HG03045 (cell line): ENCODE data around the gene C2orf81.
"Not testable (repeated sequence)": the region's sequence is repeated elsewhere in the genome, so short reads cannot be mapped to it uniquely, and the experiment has no call there.

Source experiments
- ATAC-seq: cut with Tn5 transposase; IDR thresholded peaks from one replicate; pipeline ENCODE4 v1.9.1; 2021; ENCODE audit warnings: mild to moderate bottlenecking, moderate library complexity; ENCODE audit not compliant: unreplicated experiment

Gene C2orf81

DNA sequence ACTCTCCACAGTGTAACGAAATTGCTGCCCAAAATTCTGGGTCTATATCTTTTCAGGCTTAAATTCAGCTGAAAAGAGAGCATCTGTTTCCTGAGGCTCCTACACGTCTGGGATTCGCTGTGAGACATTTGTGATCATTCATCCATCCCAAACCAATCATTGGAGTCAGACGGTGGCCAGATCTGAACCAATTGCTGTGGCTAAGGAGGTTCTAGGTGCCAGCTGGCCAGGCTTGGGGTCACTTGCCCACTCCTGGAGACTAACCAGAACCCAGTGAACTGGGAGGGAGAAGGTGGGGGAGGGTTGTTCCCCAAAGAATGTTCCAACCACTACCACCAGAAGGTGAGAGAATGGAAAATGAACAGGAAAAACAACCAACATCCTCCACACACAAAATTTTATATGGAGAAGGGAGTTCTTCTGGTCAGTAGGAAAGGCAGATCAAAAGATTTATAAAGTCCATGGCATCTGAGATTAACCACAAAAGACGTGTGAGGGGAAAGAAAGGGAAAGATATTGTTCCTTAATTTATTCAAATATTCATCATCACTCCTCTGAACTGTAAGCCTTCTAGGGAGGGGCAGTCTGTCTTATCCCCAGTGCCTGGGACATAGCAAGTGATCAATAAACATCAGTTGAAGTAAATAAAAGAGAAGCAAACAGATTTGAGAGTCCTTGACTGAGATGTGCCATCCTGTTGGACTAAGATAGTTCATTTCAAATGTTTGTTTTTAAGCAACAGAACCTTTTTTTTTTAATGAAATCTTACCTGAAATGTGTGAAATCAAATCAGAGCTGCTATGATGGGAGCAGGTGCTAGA, 23.3 kb upstream of the C2orf81 start:
- ATAC-seq, result no peak

DNA sequence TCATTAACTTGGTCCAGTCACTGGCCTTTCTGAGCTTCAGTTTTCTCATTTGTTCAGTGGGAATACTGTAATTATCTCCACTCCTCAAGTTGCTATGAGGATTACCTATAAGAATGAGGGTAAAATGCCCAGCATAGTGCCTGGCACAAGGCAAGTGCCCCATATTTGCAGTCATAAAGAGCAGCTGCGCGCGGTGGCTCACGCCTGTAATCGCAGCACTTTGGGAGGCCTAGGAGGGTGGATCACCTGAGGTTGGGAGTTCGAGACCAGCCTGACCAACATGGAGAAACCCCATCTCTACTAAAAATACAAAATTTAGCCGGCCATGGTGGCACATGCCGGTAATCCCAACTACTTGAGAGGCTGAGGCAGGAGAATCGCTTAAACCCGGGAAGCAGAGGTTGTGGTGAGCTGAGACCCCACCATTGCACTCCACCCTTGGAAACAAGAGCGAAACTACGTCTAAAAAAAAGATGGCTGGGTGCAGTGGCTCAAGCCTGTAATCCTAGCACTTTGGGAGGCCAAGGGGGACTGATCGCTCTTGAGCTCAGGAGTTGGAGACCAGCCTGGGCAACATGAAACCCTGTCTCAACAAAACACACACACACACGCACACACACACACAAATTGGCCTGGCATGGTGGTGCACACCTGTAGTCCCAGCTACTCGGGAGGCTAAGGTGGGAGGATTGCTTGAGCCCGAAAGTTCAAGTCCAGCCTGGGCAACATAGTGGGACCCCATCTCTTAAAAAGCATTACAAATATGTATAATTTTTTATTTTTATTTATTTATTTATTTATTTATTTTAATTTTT, 21.3 kb upstream of the C2orf81 start:
- not testable (repeated sequence) for ATAC-seq

DNA sequence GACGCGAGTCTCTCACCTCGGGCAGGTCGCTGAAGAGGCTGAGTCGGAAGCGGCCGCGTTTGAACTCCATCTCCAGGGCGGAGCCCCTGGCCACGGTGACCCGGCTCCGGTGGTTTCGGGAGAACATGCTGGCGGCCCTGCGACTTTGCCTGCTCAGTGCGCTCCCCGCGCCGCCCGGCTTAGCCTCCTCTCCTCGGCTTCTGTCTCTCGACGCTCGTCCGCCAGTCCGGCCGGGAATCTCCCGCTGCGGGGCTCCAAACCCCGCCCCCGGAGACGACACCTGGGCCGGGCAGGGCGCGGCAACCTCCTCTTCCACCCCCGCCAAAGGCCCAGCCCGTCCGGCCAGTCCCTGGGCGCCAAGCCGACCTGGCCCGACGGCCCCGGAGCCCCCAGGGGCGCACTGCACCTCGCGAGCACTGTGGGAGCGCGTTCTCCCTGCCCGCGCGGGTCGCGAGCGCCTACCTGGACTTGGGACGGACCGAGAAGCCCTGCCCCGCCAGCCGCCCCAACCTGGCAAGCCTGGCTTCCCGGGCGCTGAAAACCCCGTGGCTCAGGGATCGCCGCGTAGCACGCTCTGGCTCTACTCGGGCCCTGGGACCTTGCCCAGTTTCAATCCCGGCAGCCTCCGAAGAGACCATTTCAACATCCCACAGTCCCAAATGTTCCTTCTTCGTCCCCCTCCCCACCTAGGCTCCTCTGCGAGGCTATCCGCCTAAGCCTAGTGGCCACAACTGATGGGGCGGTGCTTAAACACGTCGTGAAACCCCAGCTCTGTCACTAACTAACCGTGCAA, 20.5 kb upstream of the C2orf81 start, which contains the start of gene RTKN:
Gene RTKN (minus strand): TSS at position 248 of the 793 bp plus-strand sequence. CDS start 121 bp downstream, at position 127.
- peak; percentile 35 for ATAC-seq

DNA sequence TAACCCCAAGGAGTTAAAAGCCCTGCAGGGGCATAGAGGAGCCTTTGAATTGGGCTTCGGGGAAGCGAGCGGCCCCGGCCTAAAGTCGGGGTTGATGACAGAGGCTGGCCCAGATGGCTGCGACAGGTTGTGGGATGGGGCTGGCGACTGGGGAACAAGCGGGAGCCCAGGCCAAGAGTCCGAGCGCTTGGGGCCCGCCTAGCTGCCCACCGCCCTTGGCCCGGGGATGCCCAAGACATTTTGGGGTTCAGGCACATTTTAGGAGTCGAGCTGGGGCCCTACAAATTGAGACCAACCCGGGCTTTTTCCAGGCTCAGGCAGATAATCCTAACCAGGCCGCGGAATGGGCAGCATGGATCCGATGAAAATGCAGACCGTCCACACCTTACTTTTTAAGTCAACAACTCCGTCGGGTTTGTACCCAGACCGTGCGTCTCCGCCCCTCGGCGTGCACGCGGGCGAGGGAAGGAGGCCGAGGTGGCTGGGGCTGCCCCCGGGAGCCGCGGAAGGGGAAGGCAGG, 19.8 kb upstream of the C2orf81 start:
- ATAC-seq, result no peak

DNA sequence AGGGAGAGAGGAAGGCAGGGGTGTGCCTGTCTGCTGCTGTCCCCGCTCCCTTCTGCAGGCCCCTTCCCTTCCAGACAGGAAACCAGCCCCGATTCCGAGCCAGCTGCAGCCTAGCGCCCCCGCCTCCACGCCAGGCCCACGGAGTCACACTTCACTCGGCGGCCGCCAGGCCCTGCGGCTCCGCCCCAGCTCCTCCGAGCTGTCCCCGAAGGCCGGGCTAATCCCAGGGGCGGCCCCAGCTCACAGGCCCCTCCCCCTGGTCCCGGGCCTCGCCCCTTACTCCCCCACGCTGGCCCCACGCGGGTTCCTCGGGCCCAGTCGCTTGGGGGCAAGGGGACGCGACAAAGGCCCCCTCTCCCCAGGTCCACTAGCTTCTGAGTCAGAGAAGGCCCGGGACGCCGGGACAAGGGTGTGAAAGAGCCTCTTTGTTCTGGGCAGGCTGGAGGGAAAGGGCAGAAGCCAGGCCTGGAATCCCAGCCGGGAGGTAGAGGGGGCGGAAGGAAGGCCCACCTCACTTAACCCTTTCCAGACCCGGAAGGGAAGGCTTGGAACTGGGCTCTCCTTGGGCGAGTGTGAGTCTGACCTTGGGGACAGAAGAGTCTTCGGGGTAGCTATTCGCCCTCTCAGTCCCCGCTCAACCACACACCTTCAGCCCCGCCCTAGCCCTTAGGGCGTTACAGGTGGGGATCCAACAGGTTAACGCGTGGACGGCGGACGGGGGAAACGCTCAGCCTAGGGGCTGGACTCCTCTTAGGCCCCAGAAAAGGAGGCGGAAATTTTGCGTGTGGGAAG, 19.2 kb upstream of the C2orf81 start:
- ATAC-seq, result peak; percentile 88

DNA sequence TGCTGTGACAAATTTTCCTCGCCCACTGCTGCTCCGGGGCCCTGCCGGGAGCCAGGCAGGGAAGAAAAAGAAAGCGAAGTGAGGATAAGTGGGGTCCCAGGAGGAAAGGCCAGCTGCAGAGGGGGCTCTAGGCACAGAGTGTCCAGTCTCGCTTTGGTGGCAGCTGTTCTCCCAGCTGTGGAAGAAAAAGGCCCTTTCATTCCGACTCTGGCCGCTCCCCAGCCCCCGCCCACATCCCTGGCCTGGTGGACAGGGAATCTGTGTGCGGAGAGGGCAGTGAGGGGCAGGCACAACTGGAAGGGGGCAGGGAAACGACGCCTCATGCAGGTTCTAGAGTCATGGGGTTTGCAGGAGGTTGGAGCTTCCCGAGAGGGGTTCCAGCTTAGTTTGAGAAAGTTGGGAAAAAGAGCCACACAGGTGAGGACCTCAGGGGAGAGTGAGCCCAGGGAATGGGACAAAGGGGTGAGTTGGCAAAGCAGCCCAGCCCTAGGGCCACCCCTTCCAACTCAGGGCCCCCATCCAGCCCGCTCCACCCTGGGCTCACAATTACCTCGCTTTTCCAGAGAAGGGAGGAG, 18.5 kb upstream of the C2orf81 start:
- ATAC-seq, result no peak

DNA sequence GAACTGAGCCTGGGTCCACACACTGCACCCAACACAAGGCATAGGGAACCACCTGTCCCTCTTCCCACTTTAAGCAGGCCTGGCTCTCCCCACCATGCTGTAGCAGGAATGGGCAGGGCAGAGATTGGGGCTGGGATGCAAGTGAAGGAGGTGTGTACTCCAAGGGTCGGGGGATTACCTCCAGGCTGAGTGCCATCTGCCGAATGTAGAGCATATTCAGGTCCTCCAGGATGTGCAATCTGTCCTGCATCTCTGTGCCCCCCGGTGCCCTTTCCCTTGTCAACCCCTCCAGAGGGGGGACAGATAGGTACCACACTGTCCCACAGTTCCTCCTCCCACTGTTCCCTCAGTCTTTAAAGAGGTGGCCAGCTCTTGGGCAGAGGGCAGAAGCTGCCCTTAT, 18.0 kb upstream of the C2orf81 start:
- no peak for ATAC-seq

DNA sequence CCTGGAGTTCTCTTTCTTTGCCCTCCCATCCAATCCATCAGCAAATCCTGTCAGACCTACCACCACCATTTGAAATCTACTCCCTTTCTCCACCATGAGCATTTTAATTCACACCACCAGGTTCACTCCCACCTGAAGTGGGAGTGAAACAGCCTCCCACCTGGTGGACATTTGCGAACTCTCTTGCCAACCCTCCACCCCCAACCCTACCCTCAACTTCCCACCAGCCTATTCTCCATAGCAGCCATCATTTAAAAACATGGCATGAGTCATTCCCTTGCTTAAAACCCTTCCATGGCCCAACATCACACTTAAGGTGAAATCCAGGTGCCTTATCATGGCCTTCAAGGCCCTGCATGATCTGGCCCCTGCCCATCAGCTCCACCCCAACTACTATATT, 16.8 kb upstream of the C2orf81 start:
- ATAC-seq, result no peak

DNA sequence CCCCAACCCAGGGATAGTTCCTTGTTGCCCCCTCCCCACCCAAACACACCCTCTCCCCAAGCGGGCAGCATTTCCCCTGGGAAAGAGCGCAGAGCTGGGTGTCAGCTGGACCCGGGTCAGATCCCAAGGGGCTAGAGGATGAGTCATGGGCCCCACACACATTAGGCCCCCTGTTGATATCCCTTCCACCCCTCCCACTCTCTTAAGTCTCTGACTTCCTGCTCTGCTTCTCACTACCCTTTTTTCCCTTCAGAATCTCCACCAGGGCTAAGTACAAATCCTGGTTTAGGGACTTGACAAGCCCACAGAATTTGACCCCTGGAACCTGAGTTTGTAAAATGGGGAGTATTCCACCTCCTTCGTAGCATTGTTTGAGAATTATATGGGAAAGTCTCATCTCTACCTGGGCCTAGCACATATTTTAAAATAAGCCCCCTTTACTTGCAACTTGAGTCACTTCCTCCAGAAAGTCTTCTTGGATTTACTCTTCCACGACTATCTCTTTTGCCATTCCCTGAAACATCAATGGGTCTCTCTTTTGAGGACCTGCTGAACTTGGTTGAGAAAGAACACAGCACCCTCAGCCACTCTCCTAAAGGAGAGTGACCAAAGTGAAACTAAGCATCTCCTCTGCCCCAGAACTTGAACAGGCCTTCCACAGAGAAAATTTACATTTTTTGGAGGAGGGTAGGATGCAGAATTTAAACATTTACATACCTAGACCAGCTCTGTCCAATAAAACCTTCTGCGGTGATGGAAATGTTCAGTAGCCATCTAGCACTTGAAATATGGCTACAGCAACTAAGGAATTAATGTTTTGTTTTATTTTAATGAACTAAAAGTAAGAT, 15.7 kb upstream of the C2orf81 start:
- no peak for ATAC-seq

DNA sequence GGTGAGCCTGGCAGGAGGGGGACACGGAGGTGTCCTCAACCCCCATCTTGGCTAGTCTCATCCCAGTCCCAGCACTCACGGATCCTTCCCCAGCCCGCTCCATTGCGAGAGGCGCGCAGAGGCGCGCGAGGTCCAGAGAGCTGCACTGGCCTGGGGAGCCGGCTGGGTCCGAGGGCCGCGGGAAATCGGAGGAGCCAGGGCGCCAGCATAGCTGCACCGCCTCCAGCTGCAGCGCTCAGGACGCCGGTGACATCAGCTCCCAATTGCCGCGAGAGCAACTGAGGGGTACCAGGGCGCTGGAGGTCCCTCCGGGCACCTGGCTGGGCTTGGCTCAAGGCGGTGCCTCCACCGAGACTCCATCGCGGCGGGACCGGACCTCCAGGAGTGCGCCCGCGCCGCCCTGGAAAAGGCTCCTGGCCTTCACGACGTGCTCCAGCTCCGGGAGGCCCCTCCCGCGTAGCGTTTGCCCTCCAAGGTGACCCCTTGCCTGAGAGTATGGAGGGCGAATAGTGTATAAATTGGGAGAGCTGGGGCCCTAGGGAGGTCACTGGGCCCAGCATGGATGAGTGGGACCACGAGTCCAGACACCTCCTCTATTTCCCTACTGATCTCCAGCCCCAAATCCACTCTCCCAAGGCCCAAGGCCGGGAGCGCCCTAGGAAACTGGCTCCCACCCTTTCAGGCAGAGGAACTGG, 14.8 kb upstream of the C2orf81 start:
- ATAC-seq, result no peak

DNA sequence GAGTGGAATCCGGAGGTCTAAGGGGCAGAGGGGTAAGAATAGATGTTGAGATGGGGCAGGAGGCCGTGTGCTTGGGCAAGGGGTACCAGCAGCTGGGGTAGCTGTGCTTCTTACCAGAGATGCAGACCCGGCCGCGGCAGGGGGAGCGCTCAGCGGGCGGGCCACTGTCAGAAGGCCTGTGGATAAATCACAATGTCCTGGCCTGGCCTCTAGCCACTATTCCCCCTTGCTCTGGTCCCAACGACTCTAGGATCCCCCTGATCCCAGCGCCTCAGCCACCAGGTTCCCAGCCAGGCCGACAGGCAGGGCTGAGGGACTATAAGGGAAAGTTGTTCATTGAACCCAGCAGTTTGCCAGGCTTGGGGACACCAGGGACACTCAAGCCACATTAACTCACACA, 9.1 kb upstream of the C2orf81 start:
- ATAC-seq, result no peak

DNA sequence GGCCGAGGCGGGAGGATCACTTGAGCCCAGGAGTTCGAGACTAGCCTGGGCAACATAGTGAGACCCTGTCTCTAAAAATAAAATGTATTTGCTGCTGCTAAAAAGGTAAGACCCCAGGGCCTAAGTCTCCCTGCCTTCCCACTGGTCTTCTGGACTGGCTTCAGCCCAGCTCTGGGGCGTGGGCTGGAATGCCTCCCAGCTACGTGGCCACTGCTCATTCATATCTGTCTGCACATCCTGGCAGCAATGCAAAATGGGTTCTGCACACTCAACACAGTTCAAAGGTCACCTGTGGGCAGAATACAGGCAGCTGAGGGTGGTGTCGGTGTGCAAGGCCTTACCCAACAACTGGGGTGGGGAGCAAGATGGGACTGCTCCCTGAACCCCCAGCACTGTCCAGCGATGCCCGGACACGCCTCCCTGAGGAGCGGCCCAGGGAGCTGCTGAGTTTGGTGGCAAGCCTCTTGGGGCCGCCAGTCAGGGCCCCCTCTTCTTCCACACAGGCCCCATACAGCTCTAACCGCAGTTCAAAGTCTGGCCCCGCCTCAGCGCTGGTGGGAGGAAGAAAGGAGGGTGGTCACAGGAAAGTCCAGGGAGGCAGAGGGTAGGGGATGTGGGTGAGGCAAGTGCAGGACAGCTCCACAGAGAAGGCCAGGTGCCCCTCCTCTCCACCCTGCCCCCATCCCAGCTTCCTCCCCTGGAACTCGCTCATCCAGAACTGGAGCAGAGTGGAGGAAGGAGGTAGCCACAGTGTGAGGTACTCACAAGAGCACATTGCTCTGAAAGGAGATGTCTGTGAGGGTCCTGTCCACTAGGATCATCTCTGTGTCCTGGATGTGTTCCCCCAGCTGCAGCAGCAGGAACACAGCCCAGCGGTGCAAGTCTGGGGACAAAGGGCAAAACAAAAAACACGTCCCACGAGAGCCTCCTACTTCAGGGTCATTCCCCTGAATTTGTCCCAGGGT, 8.3 kb upstream of the C2orf81 start:
- ATAC-seq, result no peak

DNA sequence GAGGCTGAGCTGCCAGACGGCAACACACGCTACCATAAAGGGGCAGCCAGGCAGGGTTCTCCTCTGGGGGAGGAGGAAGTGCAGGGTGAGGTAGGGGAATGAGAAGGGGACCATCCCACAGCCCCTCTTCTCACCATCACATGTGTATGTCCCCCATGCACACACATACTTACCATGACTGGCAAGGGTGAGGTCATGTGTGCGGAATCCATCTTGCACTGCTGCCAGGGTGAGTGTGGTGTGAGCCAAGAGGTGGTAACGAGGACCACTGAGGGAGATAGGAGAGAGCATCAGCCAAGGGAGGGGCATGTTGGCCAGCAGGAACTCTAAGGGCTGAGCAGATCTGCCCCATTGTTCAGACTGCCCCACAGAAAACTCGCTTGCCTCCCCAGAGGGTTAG, 7.3 kb upstream of the C2orf81 start:
- ATAC-seq, result no peak

DNA sequence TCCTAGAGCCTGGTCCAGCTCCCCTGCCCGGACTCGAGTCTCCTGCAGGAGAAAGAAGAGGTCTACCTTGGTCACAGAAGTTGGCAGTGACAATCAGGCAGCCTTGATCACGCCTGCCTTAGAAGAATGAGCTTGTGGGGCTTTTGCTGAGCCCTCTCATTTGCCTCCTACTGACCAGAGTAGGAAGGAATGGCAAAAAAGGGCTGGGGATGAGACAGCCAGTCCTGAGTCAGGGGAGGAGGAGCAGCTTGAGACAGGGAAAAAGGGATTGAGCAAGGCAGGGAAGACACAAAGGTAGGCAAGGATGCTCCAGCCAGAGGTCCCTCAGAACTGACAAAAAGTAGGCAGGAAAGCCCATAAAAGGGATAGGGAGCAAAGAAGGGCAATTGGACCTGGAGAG, 6.1 kb upstream of the C2orf81 start:
- ATAC-seq, result no peak

DNA sequence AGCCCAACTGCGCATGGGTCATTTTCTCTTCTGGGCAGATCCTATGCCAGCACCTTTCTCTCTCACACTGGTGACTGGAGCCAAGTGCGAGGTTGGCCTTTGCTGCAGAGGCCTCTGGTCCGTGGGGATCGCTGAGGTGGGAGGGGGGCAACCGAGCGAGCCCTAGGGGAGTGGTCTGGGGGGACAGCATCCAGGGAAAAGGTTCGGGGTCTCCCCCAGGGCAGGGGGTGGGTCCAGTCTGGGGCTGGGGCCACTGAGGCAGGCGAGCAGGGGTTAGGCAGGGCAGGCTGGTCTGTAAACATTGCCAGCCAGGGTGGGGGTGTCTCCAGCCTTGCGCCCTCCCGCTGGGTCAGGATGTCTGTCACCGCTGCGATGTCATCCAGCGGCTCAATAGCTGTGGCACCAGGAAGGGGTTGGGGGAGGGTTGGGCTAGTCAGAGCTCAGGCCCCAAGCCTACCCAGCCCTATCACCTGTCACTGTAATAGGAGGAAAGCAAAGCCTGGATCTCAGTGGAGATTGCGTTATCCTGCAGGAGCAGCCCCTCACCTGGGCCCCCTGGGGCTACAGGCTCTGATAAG, 4.9 kb upstream of the C2orf81 start:
- ATAC-seq, result no peak

DNA sequence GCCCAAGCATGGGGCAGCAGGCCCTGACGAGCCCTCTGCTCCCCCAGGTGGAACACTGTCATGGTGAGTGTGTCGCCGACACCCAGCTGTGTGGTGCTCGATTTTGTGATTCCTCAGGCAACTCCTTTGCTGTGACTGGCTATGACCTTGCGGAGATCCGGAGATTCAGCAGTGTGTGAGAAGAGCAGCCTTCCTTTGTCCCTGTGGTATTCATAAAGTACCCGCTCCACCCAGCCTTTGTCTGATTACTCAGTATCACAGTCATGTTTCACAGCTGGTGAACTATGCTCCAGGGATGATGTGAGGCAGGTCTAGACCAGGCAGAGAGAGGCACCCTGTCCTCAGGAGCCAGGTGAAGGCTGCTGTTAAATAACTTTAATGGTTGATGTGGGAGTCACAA, 4.1 kb upstream of the C2orf81 start:
- ATAC-seq, result no peak

DNA sequence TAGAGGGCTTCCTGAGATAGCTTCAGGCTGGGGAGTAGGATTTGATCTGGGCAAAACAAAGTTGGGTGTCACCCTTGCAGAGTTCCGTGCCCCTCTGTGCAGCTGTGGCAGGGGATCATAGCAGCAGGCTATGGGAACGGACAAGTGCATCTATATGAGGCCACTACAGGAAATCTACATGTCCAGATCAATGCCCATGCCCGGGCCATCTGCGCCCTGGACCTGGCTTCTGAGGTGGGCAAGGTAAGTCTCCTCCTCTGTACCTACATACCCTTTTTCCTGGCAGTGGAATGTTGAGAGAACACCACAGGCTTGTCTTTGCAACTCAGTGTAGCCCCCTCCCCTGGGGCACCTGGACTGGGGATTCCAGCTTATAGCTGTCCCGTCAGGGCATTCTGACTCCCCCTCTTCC, 3.6 kb upstream of the C2orf81 start:
- no peak for ATAC-seq
